Measurements from ENCODE around the gene DNAH8. TPM values are rescaled to one million over a fixed set of nuclear protein-coding genes. Genes with fewer than 3 reads are reported as not detected.
A peak's percentile ranks its signal among the peaks of the same experiment; 100 is the strongest.
"Not testable (repeated sequence)": the region's sequence is repeated elsewhere in the genome, so short reads cannot be mapped to it uniquely, and the experiment has no call there.

The DNAH8 gene
- total RNA-seq, 1 donor from 2014 or later = 0.05 TPM

DNA sequence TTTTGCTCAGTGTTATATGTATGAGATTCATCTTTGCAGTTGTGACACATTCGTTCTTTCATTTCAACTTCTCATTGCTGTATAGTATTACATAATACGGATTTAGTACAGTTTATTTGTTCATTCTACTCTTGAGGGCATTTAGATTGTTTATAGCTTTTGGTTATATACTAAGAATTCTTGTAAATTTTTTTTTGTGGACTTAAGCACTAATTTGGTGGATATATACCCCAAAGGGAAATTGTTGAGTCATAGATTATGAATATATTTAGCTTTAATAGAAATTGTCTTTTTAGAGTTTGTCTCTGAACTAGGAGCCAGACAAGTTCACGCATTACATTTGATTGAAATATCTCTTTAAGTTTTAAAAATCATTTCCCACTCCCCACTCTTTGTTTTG, 79.6 kb downstream of the DNAH8 start:
- DNase-seq (ENCODE audit: low read depth) = no peak

DNA sequence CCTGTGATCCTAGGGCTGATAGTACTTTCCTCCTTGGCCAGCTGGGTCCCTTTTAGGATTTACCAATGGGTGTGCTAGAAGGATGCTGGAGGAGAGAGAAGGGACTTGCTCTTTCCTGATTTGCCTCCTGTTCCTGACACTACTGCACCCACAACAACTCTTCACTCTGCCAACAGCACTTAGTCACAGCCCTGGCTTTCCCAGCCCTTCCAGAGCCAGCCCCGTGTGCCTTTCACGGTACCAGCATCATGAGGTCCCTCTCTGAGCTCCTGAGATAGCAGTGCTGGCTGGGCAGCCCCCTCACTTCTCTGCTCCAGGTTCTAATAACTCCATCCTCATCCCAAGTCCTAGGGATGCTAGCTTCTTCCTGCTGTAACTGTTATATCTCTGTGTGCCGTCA, 80.9 kb downstream of the DNAH8 start:
- DNase-seq (ENCODE audit: low read depth) = no peak

DNA sequence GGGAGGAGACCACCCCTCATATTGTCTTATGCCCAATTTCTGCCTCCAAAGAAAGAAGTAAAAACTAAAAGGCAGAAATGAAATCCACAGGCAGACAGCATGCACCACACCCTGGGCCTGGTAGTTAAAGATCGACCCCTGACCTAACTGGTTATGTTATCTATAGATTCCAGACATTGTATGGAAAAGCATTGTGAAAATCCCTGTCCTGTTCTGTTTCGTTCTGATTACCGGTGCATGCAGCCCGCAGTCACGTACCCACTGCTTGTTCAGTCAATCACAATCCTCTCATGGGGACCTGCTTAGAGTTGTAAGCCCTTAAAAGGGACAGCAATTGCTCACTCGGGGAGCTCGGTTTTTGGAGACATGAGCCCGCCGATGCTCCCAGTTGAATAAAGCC, 81.3 kb downstream of the DNAH8 start:
- not testable (repeated sequence) for DNase-seq (ENCODE audit: low read depth)

DNA sequence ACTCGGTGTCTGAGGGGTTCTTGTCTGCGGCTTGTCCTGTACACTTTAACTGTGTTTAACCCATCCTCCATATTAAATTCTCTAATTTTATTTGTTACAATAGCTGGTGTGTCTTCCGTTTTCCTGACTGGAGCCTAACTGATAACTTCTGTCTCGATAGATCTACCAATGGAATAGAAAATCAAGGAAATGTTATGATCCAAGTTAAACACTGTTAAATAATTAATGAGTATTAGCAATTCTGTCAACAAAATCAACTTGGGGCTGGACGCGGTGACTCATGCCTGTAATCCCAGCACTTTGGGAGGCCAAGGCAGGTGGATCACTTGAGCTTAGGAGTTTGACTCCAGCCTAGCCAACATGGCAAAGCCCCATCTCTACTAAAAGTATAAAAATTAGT, 81.7 kb downstream of the DNAH8 start:
- no peak for DNase-seq (ENCODE audit: low read depth)

DNA sequence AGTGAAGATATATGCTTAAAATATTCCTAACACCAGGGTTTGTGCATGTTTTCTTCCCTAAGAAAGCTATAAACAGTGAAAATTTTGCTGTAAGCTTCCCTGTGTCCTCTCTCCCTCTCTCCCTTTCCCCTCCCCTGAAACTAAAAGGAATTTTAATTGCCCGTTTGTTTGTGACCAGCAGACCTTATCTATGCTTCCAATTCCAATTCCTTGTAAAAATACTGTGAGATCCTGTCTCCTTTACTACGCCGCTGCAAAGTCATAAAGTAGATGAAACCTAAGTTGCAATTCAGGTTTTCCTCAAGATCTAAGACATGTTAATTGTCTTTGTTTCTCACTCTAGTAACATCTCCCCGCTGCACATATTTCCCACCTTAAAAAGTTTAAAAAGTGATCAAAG, 82.3 kb downstream of the DNAH8 start:
- DNase-seq (ENCODE audit: low read depth) = no peak

DNA sequence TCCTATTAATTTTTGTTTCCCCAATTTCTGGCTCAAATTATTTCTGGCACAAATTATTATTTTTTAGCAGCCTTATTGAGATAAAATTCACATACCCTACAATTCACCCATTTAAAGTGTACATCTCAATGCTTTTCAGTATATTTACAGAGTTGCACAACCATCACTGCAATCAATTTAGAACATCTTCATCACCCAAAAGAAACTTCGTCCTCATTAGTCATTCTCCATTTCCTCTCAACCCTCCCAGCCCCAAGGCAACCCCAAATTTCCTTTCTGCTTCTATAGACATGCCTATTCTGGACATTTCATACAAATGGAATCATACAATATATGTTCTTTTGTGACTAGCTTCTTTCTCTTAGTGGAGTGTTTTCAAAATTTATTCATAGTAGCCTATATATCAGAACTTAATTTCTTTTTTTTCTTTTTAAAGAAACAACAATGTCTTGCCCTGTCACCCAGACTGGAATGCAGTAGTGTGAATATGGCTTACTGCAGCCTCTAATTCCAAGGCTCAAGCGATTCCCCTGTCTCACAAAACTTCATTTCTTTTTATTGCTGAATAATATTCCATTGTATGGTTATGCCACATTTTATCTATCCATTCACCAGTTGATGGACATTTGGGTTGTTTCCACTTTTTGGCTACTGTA, 84.5 kb downstream of the DNAH8 start:
- DNase-seq (ENCODE audit: low read depth) = no peak

DNA sequence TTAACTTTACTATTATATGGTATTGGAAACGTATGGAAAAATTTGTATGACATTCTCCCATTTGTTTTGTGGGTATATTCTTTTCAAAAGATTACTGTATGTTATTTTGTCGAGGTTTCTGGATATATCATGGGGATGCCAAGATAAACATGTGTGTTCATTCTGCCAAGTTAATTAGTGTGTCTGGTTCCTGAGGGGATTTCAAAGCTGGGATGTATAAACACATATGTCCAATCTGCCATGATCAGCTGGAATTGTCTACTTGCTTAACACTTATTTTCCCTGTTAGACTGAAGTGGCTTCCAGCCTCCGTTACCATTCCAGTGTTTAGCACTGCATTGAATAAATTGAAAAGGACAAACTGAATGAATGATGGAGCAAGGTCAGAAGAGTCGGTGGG, 86.2 kb downstream of the DNAH8 start:
- no peak for DNase-seq (ENCODE audit: low read depth)

DNA sequence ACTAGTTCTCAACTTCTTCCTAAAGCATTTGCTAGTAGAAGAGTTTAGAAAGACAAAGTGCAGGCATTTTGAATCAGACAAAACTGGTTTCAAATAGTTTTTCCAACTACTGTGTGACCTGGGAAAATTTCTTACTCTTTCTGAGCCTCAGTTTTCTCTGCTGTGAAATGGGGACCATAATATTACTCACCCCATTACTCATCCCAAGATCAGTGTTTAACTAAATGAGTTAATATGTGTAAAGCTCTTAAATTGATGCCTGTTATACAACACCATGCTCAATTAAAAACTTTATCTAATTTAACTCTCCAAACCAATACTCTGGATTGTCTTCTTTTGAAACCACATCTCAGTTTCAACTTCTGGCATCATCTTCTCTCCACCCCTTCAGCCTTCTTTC, 87.4 kb downstream of the DNAH8 start:
- DNase-seq (ENCODE audit: low read depth) = no peak

DNA sequence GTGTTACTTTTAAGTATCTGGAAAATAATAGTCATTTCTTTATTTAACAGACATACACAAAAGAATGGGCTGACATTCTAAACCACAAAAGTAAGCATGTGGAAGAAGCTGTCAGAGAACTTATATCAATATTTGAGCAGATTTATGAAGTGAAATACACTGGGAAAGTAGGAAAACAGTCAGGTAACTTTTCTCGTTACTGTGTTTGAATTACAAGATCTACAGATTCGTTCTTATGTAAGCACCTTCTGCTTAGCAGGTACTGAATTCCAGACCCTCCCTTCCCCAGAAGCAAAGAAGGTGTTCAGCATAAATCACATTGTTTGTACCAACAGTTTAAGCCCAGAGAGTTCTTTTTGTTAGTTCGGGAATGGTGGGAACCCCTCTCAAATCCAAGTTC, 88.0 kb downstream of the DNAH8 start:
- DNase-seq (ENCODE audit: low read depth) = no peak

DNA sequence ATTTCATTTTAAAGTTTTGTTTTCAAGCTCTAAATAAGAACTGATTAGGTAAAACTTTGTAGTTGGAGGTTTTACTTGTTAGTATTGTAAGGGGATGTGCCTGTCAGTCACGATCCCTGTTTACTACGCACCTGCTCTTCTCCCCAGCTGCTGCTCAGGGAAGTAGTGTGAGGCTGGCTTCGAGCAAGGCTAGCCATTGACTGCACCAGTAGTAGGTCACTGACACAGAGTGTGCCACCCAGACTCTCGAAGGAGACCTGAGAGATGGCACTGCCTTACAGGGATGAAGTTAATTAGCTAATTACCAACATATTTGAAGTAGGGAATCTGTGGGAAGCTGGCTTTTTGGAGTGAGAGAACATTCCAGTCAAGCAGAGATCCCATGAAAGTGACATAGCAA, 89.2 kb downstream of the DNAH8 start:
- DNase-seq (ENCODE audit: low read depth) = peak; percentile 32

DNA sequence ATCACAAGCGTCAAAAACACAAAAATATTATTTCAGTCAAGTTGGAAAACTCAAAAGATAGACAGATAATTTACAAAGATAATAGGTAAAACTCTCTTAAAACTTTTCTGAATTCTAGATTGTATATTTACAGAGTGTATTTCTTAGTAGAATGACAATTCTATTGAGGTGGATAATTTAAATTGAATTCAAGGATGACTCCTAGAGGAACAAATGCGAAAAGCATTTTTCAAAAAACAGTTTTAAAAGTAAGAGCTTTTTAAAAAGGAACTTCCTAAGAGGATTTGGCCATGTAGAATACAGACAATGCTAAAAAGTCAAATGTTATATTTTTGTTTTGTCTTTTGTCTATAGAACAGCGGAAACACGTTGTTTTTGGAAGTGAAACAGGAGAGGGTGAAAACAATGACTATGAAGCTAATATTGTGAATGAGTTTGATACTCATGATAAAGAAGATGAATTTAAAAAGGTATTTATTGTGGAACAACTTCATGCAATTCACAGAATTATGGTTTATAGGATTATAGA, 90.1 kb downstream of the DNAH8 start:
- no peak for DNase-seq (ENCODE audit: low read depth)

DNA sequence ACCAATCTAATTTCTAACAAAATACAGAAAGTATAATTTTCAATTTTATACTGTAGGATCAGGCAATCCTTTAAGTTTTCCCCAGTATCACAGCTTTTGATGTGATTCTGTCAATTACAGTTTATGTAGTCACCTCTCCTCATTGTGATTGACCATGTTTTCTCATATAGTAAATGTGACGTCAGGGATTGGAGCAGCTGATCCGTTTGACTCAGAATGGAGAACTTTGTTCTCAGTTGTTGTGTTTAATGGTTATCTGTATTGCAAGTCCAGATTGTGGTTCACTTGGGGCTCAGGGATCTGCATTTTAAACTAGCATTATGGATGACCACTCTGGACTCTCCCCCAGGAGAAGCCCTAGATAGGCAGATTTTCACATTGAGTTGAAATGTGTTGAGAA, 90.6 kb downstream of the DNAH8 start:
- no peak for DNase-seq (ENCODE audit: low read depth)

DNA sequence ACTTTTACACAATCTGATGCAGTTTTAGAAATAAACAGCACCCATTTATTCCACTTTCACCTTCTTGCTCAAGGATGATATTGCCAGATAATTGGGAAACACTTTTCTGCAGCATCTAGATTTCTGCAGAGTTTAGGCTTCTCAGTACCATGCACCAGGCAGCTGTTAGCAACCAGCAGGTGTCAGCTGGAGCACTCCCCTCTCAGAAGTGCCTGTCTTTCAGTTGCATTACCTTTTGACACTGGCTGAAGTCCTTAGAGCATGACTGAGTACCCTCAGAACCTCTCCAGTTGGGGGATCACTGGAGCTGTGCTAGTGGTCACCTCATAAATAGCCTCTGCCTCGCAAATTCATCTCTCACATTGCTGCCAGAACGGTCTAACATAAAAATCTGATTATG, 91.2 kb downstream of the DNAH8 start:
- peak; percentile 10 for DNase-seq (ENCODE audit: low read depth)

DNA sequence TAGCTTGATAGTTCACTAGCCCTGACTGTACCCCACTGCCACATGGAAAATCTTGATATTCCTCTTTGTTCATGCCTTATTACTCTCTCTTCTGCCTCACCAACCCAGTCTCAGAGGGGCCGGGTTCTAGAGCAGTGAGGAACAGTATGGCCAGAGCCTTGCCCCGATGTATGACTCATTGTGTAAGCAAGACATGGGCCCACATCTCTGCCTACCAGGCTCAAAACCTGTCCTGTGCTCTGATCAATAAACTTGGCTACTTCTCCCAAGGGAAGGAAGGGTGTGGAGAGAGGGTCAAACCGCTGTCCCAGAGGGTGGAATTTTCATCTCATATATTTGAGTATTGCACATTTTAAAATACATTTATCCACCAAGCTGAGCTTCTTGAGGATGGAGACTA, 91.7 kb downstream of the DNAH8 start:
- no peak for DNase-seq (ENCODE audit: low read depth)

DNA sequence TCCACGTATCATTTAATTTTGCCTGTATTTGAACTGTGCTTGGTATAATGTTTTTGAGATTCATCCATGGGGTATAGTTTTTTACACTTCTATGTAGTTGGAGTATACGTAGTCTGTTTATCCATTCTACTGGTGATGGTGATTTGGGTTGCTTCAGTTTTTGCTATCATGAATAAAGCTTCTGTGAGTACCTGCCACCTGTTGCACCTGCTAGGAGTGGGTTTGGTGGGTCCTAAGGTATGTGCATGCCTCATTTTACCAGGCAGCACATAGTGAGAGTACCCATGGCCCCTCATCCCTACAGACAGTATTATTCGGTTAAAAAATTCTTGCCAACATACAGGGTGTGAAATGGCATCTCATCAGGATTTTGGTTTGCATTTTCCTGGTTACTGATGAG, 92.9 kb downstream of the DNAH8 start:
- DNase-seq (ENCODE audit: low read depth) = no peak

DNA sequence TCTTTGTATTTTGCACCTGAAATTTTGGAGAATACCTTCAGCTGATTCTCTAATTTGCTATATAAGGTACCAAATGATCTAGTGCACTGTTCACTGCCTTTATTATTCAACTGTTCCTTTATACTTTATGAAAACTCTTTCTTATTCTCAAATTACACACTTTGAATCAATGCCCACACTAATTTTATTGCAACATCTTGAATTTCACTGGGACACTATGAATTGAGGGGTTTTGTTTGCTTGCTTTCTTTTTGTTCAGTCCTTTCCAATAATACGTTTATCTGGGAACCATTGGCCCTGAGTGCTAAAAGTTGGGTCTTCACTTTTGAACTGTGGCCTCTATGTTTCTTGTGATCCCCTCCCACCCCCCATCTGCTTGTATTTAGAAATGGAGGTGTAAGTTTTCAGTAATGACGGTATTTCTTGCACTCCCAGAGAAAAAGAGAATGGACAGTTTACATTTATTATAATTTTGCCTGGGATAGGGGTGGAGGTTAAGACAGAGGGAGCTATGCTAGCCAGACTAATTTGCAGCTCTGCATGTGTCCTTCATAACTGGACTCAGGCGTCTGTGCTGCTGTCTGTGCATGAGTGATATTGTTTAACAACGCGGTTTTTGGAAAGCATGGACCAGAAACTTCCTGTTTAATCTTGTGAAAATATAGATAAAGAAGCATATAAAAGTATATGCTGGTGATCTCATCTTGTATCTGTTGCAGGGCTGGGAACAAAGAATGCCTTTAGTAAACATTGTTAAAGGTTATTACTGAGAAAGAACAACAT, 98.1 kb downstream of the DNAH8 start:
- DNase-seq (ENCODE audit: low read depth) = no peak

DNA sequence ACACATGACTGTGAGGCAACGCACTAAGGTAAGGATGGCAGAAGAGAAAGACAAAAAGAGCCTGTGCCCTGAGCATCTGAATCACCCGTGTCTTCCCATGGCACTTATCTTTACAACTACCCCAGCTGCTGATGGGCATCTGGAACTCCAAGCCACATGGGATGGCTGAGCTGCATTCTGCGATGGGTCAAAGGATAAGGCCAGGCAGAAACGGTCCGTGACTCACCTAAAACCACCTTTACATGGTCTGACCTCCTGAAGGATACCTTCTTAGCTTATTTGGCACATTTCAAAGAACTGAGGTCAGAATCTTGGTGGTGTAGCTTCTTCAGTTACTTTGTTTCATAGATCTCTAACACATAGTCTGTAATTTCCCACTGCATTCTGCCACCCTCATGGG, 99.7 kb downstream of the DNAH8 start:
- DNase-seq (ENCODE audit: low read depth) = no peak

DNA sequence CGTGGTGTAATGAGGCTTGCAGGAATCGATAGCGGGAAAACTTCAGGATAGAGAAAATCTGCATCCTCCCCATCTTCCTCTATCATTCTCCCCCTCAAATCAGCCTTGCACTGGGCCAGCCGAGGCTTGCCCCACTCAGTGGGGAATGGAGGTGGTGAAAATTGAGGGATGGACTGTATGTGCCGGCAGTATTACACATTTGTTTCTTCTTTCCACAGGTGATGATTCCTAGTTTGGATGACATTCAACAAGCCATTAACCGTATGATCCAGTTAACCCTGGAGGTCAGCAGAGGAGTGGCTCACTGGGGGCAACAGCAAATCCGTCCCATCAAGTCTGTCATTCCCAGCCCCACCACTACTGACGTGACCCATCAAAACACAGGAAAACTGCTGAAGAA, 100.1 kb downstream of the DNAH8 start:
- no peak for DNase-seq (ENCODE audit: low read depth)

DNA sequence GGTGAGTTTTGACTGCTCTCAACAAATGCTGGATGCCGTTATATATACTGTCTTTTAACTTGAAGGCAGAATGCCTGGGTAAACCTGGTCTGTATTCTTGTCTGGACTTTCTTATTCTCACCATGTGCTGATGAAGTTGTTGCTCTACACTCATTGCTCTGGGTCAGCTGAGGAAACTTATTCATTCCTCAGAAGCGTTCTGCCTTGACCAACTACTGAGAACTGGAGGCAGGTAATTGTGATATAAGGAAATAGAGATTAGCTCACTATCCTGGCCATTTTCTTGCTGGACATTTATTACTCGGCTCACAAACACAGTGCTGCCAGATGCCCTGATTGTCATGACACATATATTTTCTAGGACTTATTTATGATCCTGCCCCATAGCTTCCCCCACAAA, 103.6 kb downstream of the DNAH8 start:
- DNase-seq (ENCODE audit: low read depth) = no peak

DNA sequence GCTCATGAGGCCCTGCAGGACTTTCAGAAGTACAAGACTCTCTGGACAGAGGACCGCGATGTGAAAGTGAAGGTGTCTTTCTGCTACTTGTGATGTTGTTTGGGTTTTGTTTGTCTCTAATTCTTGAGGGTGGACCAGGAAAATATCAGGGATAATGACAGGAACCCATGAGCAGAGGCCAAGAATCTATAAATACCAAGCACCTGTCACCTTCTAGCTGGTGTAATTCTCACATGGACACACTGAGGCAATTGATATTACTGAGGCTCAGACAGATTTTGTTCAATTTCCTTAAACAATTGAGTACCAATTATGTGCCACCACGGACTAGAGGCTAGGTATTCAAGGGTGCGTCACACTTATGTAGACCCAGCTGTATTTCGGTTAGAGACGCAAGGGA, 107.9 kb downstream of the DNAH8 start:
- no peak for DNase-seq (ENCODE audit: low read depth)

DNA sequence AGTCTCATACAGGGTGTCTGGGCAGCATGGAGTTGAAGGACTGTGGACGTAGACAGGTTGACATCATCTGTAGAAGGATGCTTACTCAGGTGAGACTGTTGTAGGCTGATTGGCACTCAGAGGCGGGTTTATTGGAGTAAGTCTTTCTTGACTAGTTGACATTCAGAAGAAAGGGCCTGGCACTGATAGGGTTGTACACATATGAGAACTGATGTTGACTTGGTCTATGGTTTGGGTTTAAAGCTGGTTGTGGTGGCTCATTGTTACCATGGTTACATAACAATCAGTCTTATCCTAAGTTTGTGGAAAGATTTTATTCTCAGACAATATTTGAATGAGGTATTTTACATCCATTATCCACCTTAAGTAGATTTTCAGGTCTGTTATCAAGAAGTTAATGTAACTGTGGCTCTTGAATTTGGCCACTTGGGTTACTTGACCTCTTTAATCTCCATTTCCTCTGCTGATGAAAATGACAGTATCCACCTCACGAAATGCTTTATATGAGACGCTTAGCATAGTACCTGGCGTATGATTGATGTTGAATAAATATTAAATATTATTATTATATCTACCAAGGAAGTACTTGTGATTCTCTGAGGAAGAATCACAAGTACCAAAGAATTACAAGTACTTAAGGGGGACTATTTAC, 109.3 kb downstream of the DNAH8 start:
- no peak for DNase-seq (ENCODE audit: low read depth)

DNA sequence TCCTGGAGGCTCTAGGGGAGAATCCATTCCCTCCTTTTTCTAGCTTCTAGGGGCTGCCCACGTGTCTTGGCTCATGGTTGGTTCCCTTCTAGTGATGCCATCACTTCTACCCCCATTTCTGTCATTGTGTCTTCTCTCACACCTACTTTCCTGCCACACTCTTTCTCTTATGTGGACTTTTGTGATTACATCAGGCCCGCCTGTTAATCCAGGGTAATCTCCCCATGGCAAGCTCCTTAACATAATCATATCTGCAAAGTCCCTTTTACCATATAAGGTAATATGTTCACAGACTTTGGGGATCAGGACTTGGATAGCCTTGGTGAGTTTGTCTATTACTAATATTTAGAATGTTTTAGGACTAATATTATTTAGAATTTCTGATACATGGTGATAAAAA, 111.9 kb downstream of the DNAH8 start:
- no peak for DNase-seq (ENCODE audit: low read depth)
